ENCODE measurements around the gene USP34. TPM values are rescaled to one million over a fixed set of nuclear protein-coding genes. Genes with fewer than 3 reads are reported as not detected.
"Not testable (repeated sequence)": the region's sequence is repeated elsewhere in the genome, so short reads cannot be mapped to it uniquely, and the experiment has no call there.

Gene USP34
- total RNA-seq: 10 to 100 TPM; 59.5 to 60.4 TPM

- DNase-seq: peak; percentile 94
- Mint-ChIP-seq H3K27me3 (ENCODE audit: low read depth) (no peaks in the 10 kb centered on the region), H3K27ac (peak within 1 kb of the TSS; percentile 97), H3K4me1 (ENCODE audit: low read depth) (peaks cover 31% of the 10 kb centered on the region), H3K4me3 (peak within 1 kb of the TSS; percentile 98), H3K36me3 (ENCODE audit: low read depth) (peaks cover 6% of the 10 kb centered on the region), H3K9me3 (no peaks in the 10 kb centered on the region)
- intact Hi-C loops (cut with micrococcal nuclease): loop anchor here (1.0 to 5.0 kb wide), 11 partner anchors 45 to 1234 kb away; partner anchors contain the start of genes CCT4, EHBP1, FAM161A and REL
- CTCF ChIA-PET: interaction anchor here (0.9 to 2.0 kb wide), 2 partner anchors 10 to 44 kb away, joined by 3 to 6 read pairs; no protein-coding TSS in a partner anchor
Observed at GRCh38 chr2:61470965-61471904, at the start of gene USP34. USP34 (minus strand) TSS chr2:61471087; CDS start chr2:61470692, 395 bp downstream.

- Mint-ChIP-seq H3K27me3 (ENCODE audit: low read depth) (no peaks in the 10 kb centered on the region), H3K27ac (peak overlapping the region; percentile 5), H3K4me3 (no peak overlapping the region), H3K36me3 (ENCODE audit: low read depth) (peaks cover 28% of the 10 kb centered on the region), H3K4me1 (ENCODE audit: low read depth) (peaks cover 20% of the 10 kb centered on the region), H3K9me3 (no peaks in the 10 kb centered on the region)
- CTCF ChIA-PET: interaction anchor here (0.9 kb wide), 1 partner anchor 28 kb away, joined by 3 read pairs; no protein-coding TSS in a partner anchor
- no peak for DNase-seq
- intact Hi-C loops (cut with micrococcal nuclease): no loop called here
Observed at GRCh38 chr2:61520261-61520660, 49.4 kb upstream of the USP34 start.

- no peak overlapping the region for H3K27ac Mint-ChIP-seq
- intact Hi-C loops (cut with micrococcal nuclease): no loop called here
Observed at GRCh38 chr2:61512768-61513398, 42.0 kb upstream of the USP34 start.

GRCh38 chr2:61510674-61511671 is 40.1 kb upstream of the USP34 start:
- H3K9me3 Mint-ChIP-seq: no peaks in the 10 kb centered on the region
- H3K4me1 Mint-ChIP-seq (ENCODE audit: low read depth): peaks cover 13% of the 10 kb centered on the region
- H3K27me3 Mint-ChIP-seq (ENCODE audit: low read depth): no peaks in the 10 kb centered on the region
- CTCF ChIA-PET: interaction anchor here (1.3 kb wide), 1 partner anchor 9 kb away, joined by 3 read pairs; no protein-coding TSS in a partner anchor
- no peak for DNase-seq
- peaks cover 38% of the 10 kb centered on the region for H3K36me3 Mint-ChIP-seq (ENCODE audit: low read depth)
- H3K4me3 Mint-ChIP-seq: no peak overlapping the region
- H3K27ac Mint-ChIP-seq: no peak overlapping the region
- intact Hi-C loops (cut with micrococcal nuclease): no loop called here

More at GRCh38 chr2:61512768-61513398, 42.0 kb upstream of the USP34 start:
- no peak for DNase-seq
- Mint-ChIP-seq H3K9me3 (no peaks in the 10 kb centered on the region), H3K27me3 (ENCODE audit: low read depth) (no peaks in the 10 kb centered on the region), H3K36me3 (ENCODE audit: low read depth) (peaks cover 36% of the 10 kb centered on the region), H3K4me1 (ENCODE audit: low read depth) (peaks cover 11% of the 10 kb centered on the region), H3K4me3 (no peak overlapping the region)
- CTCF ChIA-PET: interaction anchor here (0.6 to 0.7 kb wide), 2 partner anchors 26 to 145 kb away, joined by 3 read pairs; no protein-coding TSS in a partner anchor

- Mint-ChIP-seq H3K27me3 (ENCODE audit: low read depth) (no peaks in the 10 kb centered on the region), H3K36me3 (ENCODE audit: low read depth) (peaks cover 27% of the 10 kb centered on the region), H3K27ac (no peak overlapping the region), H3K9me3 (no peaks in the 10 kb centered on the region), H3K4me1 (ENCODE audit: low read depth) (peaks cover 8% of the 10 kb centered on the region), H3K4me3 (no peak overlapping the region)
- DNase-seq: no peak
- intact Hi-C loops (cut with micrococcal nuclease): no loop called here
- CTCF ChIA-PET: interaction anchor here (1.5 kb wide), 1 partner anchor 30 kb away, joined by 3 read pairs; no protein-coding TSS in a partner anchor
Observed at GRCh38 chr2:61504949-61505348, 34.1 kb upstream of the USP34 start.

- Mint-ChIP-seq H3K36me3 (ENCODE audit: low read depth) (peaks cover 29% of the 10 kb centered on the region), H3K27ac (no peak overlapping the region), H3K4me1 (ENCODE audit: low read depth) (peaks cover 16% of the 10 kb centered on the region), H3K4me3 (no peak overlapping the region), H3K9me3 (no peaks in the 10 kb centered on the region), H3K27me3 (ENCODE audit: low read depth) (no peaks in the 10 kb centered on the region)
- CTCF ChIA-PET: no interaction called here
- DNase-seq: no peak
- intact Hi-C loops (cut with micrococcal nuclease): no loop called here
Observed at GRCh38 chr2:61499060-61499459, 28.2 kb upstream of the USP34 start.

GRCh38 chr2:61493523-61493942 is 22.6 kb upstream of the USP34 start:
- CTCF ChIA-PET: no interaction called here
- peak; percentile 54 for DNase-seq

GRCh38 chr2:61492476-61492875 is 21.6 kb upstream of the USP34 start:
- Mint-ChIP-seq H3K27me3 (ENCODE audit: low read depth) (no peaks in the 10 kb centered on the region), H3K4me1 (ENCODE audit: low read depth) (peaks cover 25% of the 10 kb centered on the region), H3K4me3 (no peak overlapping the region), H3K9me3 (no peaks in the 10 kb centered on the region), H3K27ac (no peak overlapping the region), H3K36me3 (ENCODE audit: low read depth) (peaks cover 48% of the 10 kb centered on the region)
- intact Hi-C loops (cut with micrococcal nuclease): loop anchor here (2.0 kb wide), 1 partner anchor 44 kb away; no protein-coding TSS in a partner anchor
- DNase-seq: no peak
- CTCF ChIA-PET: interaction anchor here (0.9 kb wide), 1 partner anchor 28 kb away, joined by 3 read pairs; no protein-coding TSS in a partner anchor

More at GRCh38 chr2:61493523-61493942, 22.6 kb upstream of the USP34 start:
- Mint-ChIP-seq H3K4me1 (ENCODE audit: low read depth) (peaks cover 25% of the 10 kb centered on the region), H3K4me3 (no peak overlapping the region), H3K27me3 (ENCODE audit: low read depth) (no peaks in the 10 kb centered on the region), H3K36me3 (ENCODE audit: low read depth) (peaks cover 45% of the 10 kb centered on the region), H3K9me3 (no peaks in the 10 kb centered on the region), H3K27ac (peak overlapping the region; percentile 79)
- intact Hi-C loops (cut with micrococcal nuclease): loop anchor here (2.0 kb wide), 1 partner anchor 43 kb away; no protein-coding TSS in a partner anchor

- CTCF ChIA-PET: interaction anchor here (1.2 kb wide), 1 partner anchor 10 kb away, joined by 3 read pairs; no protein-coding TSS in a partner anchor
- H3K9me3 Mint-ChIP-seq: no peaks in the 10 kb centered on the region
- H3K27me3 Mint-ChIP-seq (ENCODE audit: low read depth): no peaks in the 10 kb centered on the region
- no peaks in the 10 kb centered on the region for H3K4me1 Mint-ChIP-seq (ENCODE audit: low read depth)
- H3K27ac Mint-ChIP-seq: no peak overlapping the region
- H3K4me3 Mint-ChIP-seq: no peak overlapping the region
- intact Hi-C loops (cut with micrococcal nuclease): no loop called here
- peaks cover 54% of the 10 kb centered on the region for H3K36me3 Mint-ChIP-seq (ENCODE audit: low read depth)
- DNase-seq: no peak
Observed at GRCh38 chr2:61485281-61485680, 14.4 kb upstream of the USP34 start.

GRCh38 chr2:61478086-61478485 is 7.2 kb upstream of the USP34 start:
- H3K9me3 Mint-ChIP-seq: no peaks in the 10 kb centered on the region
- H3K4me3 Mint-ChIP-seq: no peak overlapping the region
- intact Hi-C loops (cut with micrococcal nuclease): no loop called here
- H3K4me1 Mint-ChIP-seq (ENCODE audit: low read depth): no peaks in the 10 kb centered on the region
- CTCF ChIA-PET: interaction anchor here (1.2 kb wide), 1 partner anchor 52 kb away, joined by 3 read pairs; no protein-coding TSS in a partner anchor
- no peaks in the 10 kb centered on the region for H3K27me3 Mint-ChIP-seq (ENCODE audit: low read depth)
- DNase-seq: no peak
- no peak overlapping the region for H3K27ac Mint-ChIP-seq
- peaks cover 26% of the 10 kb centered on the region for H3K36me3 Mint-ChIP-seq (ENCODE audit: low read depth)

- H3K27me3 Mint-ChIP-seq (ENCODE audit: low read depth); H3K4me3 Mint-ChIP-seq; H3K9me3 Mint-ChIP-seq; H3K27ac Mint-ChIP-seq; H3K4me1 Mint-ChIP-seq (ENCODE audit: low read depth); intact Hi-C loops (cut with micrococcal nuclease); DNase-seq: not testable (repeated sequence)
- CTCF ChIA-PET: interaction anchor here (0.6 to 1.1 kb wide), 2 partner anchors 51 to 533 kb away, joined by 3 to 6 read pairs; no protein-coding TSS in a partner anchor
- peaks cover 22% of the 10 kb centered on the region for H3K36me3 Mint-ChIP-seq (ENCODE audit: low read depth)
Observed at GRCh38 chr2:61476929-61477589, 6.2 kb upstream of the USP34 start.

Data from activated naive CD4-positive, alpha-beta T cell treated with anti-CD3 and anti-CD28 coated beads for 36 hours (primary cell).